OCI-LY3 (cell line): ENCODE data around the gene MYLK.

Experiments
- H2AFZ ChIP-seq: fragments of 200-600, 300-600 bp; shearing (Covaris generic); 2 replicates; pipeline ENCODE4 v1.6.0; 2014; ENCODE audit warnings: antibody characterized with exemption, low read depth, low read length
- H3K27ac ChIP-seq: fragments of 200-600, 300-600 bp; sonication (generic); 2 replicates; pipeline ENCODE4 v1.5.1; 2014; ENCODE audit warnings: mild to moderate bottlenecking, low read length, moderate library complexity, mixed read lengths
- H3K27me3 ChIP-seq: fragments of 200-600, 300-600 bp; sonication (generic); 2 replicates; pipeline ENCODE4 v1.6.1; 2014; ENCODE audit warnings: low read depth, low read length, mixed read lengths
- H3K36me3 ChIP-seq: fragments of 200-600, 300-600 bp; sonication (generic); replicated peaks from 2 replicates; pipeline ENCODE3; 2014; ENCODE audit warnings: low read depth, low read length, mixed read lengths
- H3K4me1 ChIP-seq: fragments of 300-600, 200-600 bp; sonication (generic); 2 replicates; pipeline ENCODE4 v1.6.1; 2014; ENCODE audit warnings: low read length, mixed read lengths
- H3K4me2 ChIP-seq: fragments of 200-600, 300-600 bp; sonication (generic); 2 replicates; pipeline ENCODE4 v1.6.1; 2014; ENCODE audit warnings: low read length, mixed read lengths
- H3K4me3 ChIP-seq: fragments of 300-600, 200-600 bp; sonication (generic); 2 replicates; pipeline ENCODE4 v1.5.1; 2014; ENCODE audit warnings: antibody characterized with exemption, mild to moderate bottlenecking, low read length, moderate library complexity
- H3K79me2 ChIP-seq: fragments of 300-600, 200-600 bp; shearing (Covaris generic); 2 replicates; pipeline ENCODE4 v1.6.1; 2014; ENCODE audit warnings: mild to moderate bottlenecking, low read length, mixed read lengths
- H3K9ac ChIP-seq: fragments of 300-600, 200-600 bp; shearing (Covaris generic); 2 replicates; pipeline ENCODE4 v1.6.0; 2014; ENCODE audit warnings: mild to moderate bottlenecking, low read length, moderate library complexity
- H3K9me3 ChIP-seq: fragments of 200-600, 300-600 bp; shearing (Covaris generic); 2 replicates; pipeline ENCODE4 v1.6.1; 2014; ENCODE audit warnings: low read length, mixed read lengths; ENCODE audit not compliant: insufficient read depth
- H4K20me1 ChIP-seq: fragments of 200-600, 300-600 bp; sonication (generic); 2 replicates; pipeline ENCODE4 v1.6.1; 2016; ENCODE audit warnings: low read length, mixed read lengths; ENCODE audit not compliant: insufficient read depth
- EZH2phosphoT487 ChIP-seq: fragments of 200-600 bp; shearing (Covaris generic); IDR thresholded peaks from 2 replicates; pipeline ENCODE4 v1.6.1; 2018; ENCODE audit warnings: antibody characterized with exemption, mixed run types, low read depth
- TF ChIP-seq, protein P1 (sequence below): fragments of 200-600, 300-600 bp; sonication (generic); IDR thresholded peaks from 2 replicates; pipeline ENCODE4 v1.5.1; 2014; ENCODE audit warnings: antibody characterized with exemption, low read length, low read depth

MYLK gene

DNA sequence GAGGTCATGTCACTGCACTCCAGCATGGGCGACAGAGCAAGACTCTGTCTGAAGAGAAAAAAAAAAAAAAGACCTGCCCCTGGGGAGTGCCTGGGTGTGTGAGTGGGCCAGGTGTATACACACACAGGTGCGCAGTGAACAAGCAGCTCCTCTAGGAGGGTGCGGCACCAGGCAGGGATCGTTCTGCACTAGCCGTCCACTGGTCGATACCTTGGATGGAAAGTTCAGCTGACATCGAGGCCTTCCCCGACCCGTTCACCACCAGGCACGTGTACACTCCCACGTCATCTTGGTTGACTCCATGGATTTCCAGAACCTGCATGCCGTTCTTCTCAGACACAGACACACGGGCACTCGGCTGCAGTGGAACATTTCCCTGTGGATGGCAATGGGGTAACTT, 147.0 kb downstream of the MYLK start:
- no peaks in the 10 kb centered on the region for H3K9me3 ChIP-seq
- H2AFZ ChIP-seq: no peak overlapping the region
- H3K79me2 ChIP-seq: no peaks in the 10 kb centered on the region
- H3K4me1 ChIP-seq: no peaks in the 10 kb centered on the region
- H3K4me2 ChIP-seq: no peak overlapping the region
- no peak overlapping the region for H3K27ac ChIP-seq
- no peaks in the 10 kb centered on the region for H4K20me1 ChIP-seq
- no peak overlapping the region for H3K9ac ChIP-seq
- peaks cover 5% of the 10 kb centered on the region; the same call in 1 of the 2 replicates for H3K27me3 ChIP-seq
- no peaks in the 10 kb centered on the region for H3K36me3 ChIP-seq
- H3K4me3 ChIP-seq: no peak overlapping the region
- TF ChIP-seq, protein P1, sequence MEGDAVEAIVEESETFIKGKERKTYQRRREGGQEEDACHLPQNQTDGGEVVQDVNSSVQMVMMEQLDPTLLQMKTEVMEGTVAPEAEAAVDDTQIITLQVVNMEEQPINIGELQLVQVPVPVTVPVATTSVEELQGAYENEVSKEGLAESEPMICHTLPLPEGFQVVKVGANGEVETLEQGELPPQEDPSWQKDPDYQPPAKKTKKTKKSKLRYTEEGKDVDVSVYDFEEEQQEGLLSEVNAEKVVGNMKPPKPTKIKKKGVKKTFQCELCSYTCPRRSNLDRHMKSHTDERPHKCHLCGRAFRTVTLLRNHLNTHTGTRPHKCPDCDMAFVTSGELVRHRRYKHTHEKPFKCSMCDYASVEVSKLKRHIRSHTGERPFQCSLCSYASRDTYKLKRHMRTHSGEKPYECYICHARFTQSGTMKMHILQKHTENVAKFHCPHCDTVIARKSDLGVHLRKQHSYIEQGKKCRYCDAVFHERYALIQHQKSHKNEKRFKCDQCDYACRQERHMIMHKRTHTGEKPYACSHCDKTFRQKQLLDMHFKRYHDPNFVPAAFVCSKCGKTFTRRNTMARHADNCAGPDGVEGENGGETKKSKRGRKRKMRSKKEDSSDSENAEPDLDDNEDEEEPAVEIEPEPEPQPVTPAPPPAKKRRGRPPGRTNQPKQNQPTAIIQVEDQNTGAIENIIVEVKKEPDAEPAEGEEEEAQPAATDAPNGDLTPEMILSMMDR: no peak
- TF ChIP-seq EZH2phosphoT487: no peak

DNA sequence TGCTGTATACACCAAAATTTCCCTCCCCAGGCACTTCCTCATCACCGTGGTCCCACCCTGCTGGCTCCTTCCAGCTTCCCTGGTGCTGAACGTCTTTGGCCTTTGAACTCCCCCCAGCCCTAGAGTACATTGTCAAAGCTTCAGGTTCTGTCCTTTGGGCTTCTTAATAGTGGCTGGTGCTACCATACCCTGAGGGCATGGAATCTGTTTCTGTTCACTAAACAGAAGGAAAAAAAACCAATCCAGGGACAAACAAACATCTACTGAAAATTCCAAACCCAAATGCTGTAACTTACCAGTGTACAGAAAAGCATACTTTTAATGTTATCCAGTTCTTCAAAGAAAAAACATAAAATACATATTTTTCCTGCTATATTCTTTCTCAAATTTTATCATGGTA, 148.7 kb downstream of the MYLK start:
- Histone ChIP-seq H3K4me3 (no peak overlapping the region), H3K79me2 (no peaks in the 10 kb centered on the region), H3K9me3 (no peaks in the 10 kb centered on the region), H3K9ac (no peak overlapping the region), H2AFZ (no peak overlapping the region), H4K20me1 (no peaks in the 10 kb centered on the region), H3K4me2 (no peak overlapping the region), H3K27me3 (peaks cover 15% of the 10 kb centered on the region), H3K27ac (no peak overlapping the region), H3K4me1 (no peaks in the 10 kb centered on the region), H3K36me3 (no peaks in the 10 kb centered on the region)
- TF ChIP-seq, protein P1: no peak
- TF ChIP-seq EZH2phosphoT487: no peak

DNA sequence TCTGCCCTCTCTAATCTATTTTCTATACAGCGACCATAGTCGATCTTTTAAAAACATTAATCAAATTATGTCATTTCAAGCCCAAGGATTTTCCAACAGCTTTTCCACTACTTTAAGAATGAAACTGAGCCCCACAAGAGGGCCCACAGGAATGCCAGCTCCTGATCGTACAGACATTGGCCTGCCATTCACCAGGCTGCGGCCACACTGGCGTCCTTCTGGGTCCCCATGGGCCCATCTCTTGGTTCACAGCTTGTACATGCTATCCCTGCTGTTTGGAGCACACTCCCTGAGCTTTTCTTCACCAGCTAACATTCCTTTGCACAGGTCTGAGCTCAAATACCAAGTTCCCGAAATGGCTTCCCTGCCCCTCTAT, 149.6 kb downstream of the MYLK start:
- H3K4me3 ChIP-seq: no peak overlapping the region
- peaks cover 21% of the 10 kb centered on the region for H3K27me3 ChIP-seq
- no peak for TF ChIP-seq EZH2phosphoT487
- TF ChIP-seq, protein P1: no peak
- H3K36me3 ChIP-seq: no peaks in the 10 kb centered on the region
- no peaks in the 10 kb centered on the region for H3K9me3 ChIP-seq
- no peak overlapping the region for H3K9ac ChIP-seq
- no peak overlapping the region for H2AFZ ChIP-seq
- H3K4me2 ChIP-seq: no peak overlapping the region
- no peaks in the 10 kb centered on the region for H4K20me1 ChIP-seq
- H3K4me1 ChIP-seq: no peaks in the 10 kb centered on the region
- H3K27ac ChIP-seq: no peak overlapping the region
- H3K79me2 ChIP-seq: no peaks in the 10 kb centered on the region

DNA sequence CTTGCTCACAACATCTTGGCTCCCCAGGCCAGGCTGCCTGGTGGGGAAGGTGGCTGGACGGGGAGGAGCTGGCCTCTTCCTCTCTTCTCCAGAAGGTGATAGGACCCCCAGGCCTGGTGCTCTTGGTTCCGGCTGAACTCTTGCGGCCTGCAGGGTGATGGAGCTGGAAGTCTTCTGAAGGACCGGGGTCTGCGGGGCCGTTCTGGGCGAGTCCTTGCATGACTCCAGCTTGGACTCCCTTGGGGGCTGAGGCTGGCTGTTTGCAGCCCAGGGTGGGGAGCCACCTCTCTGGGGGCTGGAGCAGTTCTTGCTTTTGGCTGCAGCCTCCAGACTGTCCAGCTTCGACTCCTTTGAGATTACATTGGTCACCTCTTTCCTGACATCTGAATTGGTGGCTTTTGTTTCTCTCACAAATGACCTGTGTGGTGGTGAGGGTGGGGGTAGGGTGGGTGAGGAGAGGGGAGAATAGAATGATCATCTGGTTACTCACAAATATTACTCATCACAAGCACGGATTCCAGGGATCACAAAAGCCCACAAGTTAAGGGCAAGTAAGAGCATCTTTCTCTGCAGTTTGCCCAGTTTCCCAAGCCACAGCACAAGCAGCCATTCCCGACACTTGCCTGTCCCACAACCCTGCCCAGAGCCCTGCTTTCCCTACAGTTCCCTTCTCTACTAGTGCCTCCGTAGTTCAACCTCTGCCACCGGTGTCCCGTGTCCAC, 150.2 kb downstream of the MYLK start:
- H3K9ac ChIP-seq: no peak overlapping the region

More for the DNA sequence above, 150.2 kb downstream of the MYLK start:
- TF ChIP-seq, protein P1: no peak
- no peak for TF ChIP-seq EZH2phosphoT487
- H3K27ac ChIP-seq: no peak overlapping the region
- H3K4me1 ChIP-seq: no peaks in the 10 kb centered on the region
- H3K4me3 ChIP-seq: no peak overlapping the region
- H3K4me2 ChIP-seq: no peak overlapping the region
- H4K20me1 ChIP-seq: no peaks in the 10 kb centered on the region
- H3K79me2 ChIP-seq: no peaks in the 10 kb centered on the region
- peaks cover 25% of the 10 kb centered on the region for H3K27me3 ChIP-seq
- H2AFZ ChIP-seq: no peak overlapping the region
- no peaks in the 10 kb centered on the region for H3K36me3 ChIP-seq
- H3K9me3 ChIP-seq: no peaks in the 10 kb centered on the region
